Measurements from ENCODE around the gene TTC9B. TPM values are rescaled to one million over a fixed set of nuclear protein-coding genes. Genes with fewer than 3 reads are reported as not detected.

Gene TTC9B
- polyA plus RNA-seq, 2 of the 4 experiments (the other 2 are of a cell fraction): not detected

DNA sequence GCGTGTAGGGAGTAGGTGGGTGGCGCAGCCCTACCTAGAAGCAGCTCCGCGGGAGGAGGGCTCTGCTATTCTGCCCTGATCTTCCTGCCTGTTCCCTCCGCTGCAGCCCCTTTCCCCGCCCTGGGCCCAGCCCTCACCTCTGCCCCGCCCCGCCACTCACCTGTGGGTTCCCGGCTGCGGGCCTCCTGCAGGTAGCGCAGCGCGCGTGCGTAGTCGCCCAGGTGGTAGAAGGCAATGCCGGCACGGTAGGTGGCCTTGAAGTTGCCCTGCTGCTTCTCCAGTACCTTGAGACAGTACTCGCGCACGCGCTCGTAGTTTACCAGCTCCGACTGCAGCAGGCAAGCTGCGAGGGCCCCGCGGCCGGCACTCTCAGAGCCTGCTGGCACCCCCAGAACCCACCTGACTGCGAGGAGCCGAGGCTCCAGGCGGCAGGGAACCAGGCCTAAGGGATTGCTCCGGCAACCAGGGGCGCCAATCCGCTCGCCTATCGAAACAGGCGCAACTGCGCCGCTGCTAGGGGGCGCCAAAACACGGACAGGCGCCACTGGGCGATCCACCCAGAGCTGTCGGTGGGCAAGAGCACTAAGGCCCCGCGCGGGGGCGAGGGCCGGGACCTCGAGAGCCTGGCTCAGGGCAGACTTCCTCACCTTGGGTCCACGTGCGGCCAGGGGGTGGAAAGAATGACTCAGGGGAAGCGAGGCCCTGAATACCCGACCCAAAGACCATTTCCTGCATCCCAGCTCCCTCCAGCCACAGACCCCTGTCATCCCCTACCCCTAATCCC is 965 bp downstream of the TTC9B start:
- 16% methylated on average over 44 of the region's 54 CpGs for WGBS (ENCODE audit: missing lambda C conversion rate)
- no peak overlapping the region for H3K27ac ChIP-seq
- FAIRE-seq: no peak
- DNase-seq (ENCODE audit: low read depth in 1 of 2, low spot score in 1 of 2): peak; percentile 75 to 77
- ChIA-PET POLR2A (interaction anchor here (0.5 kb wide), 1 partner anchor 16 kb away, joined by 3 read pairs; no protein-coding TSS in a partner anchor), CTCF (interaction anchor here (0.6 to 8.0 kb wide), 30 partner anchors 11 to 1536 kb away, joined by 3 to 149 read pairs (median 4); partner anchors contain the start of gene MAP3K10)
- peak overlapping the region; percentile 73 for H3K4me2 ChIP-seq
- TF ChIP-seq, protein P1, sequence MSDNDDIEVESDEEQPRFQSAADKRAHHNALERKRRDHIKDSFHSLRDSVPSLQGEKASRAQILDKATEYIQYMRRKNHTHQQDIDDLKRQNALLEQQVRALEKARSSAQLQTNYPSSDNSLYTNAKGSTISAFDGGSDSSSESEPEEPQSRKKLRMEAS (IDR thresholded peaks at IDR 0.05): peak; percentile 57
- TF ChIP-seq, protein P2, sequence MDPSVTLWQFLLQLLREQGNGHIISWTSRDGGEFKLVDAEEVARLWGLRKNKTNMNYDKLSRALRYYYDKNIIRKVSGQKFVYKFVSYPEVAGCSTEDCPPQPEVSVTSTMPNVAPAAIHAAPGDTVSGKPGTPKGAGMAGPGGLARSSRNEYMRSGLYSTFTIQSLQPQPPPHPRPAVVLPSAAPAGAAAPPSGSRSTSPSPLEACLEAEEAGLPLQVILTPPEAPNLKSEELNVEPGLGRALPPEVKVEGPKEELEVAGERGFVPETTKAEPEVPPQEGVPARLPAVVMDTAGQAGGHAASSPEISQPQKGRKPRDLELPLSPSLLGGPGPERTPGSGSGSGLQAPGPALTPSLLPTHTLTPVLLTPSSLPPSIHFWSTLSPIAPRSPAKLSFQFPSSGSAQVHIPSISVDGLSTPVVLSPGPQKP (IDR thresholded peaks at IDR 0.05; ENCODE audit: low read depth, low read length): no peak
- TF ChIP-seq GATA3 (IDR thresholded peaks at IDR 0.05; ENCODE audit: borderline replicate concordance) (0 out of 2 replicates have a peak, but pooled peaks have one; percentile 9), NFE2L2 (conservative IDR thresholded peaks at IDR 0.05; ENCODE audit: low read length) (0 out of 2 replicates have a peak, but pooled peaks have one; percentile 4), RAD21 (conservative IDR thresholded peaks at IDR 0.05 in 1 of 2, IDR thresholded peaks at IDR 0.05 in 1 of 2) (peak; percentile 41 to 42; a peak in 2 of 5 replicates), RFX5 (IDR thresholded peaks at IDR 0.05) (no peak), SMC3 (IDR thresholded peaks at IDR 0.05) (peak; percentile 40; the same call in 1 of the 3 replicates), TFCP2L1 (CRISPR knock-in tag; IDR thresholded peaks at IDR 0.05) (peak; percentile 49; the same call in 1 of the 2 replicates)
- TF ChIP-seq, protein P3, sequence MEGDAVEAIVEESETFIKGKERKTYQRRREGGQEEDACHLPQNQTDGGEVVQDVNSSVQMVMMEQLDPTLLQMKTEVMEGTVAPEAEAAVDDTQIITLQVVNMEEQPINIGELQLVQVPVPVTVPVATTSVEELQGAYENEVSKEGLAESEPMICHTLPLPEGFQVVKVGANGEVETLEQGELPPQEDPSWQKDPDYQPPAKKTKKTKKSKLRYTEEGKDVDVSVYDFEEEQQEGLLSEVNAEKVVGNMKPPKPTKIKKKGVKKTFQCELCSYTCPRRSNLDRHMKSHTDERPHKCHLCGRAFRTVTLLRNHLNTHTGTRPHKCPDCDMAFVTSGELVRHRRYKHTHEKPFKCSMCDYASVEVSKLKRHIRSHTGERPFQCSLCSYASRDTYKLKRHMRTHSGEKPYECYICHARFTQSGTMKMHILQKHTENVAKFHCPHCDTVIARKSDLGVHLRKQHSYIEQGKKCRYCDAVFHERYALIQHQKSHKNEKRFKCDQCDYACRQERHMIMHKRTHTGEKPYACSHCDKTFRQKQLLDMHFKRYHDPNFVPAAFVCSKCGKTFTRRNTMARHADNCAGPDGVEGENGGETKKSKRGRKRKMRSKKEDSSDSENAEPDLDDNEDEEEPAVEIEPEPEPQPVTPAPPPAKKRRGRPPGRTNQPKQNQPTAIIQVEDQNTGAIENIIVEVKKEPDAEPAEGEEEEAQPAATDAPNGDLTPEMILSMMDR (IDR thresholded peaks at IDR 0.05): peak; percentile 94
- peaks cover 35% of the 10 kb centered on the region for H3K4me1 ChIP-seq
- ATAC-seq: peak; percentile 25 to 61; a peak in 5 of 6 replicates
- H3K9me3 ChIP-seq: peaks cover under 1% of the 10 kb centered on the region; the same call in 2 of the 3 replicates
- peak overlapping the region; percentile 31 for H3K4me3 ChIP-seq

DNA sequence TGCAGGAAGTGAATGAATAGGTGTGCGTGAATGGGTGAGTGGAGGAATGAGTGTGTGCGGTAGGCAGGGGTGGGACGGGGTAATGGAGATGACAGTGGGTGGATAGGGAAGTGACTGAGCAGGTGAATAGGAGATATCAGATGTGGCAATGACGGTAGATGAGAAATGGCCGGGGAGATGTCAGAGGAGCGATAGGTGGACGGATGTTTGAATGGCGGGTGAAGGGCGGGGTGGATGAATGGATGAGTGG is 1.5 kb downstream of the TTC9B start:
- WGBS (ENCODE audit: missing lambda C conversion rate): 72% methylated on average over 9 of the region's 9 CpGs
- Histone ChIP-seq H3K9me3 (no peaks in the 10 kb centered on the region), H3K27ac (no peak overlapping the region), H3K4me3 (no peak overlapping the region; the same call in 2 of the 3 replicates), H3K4me2 (peak overlapping the region; percentile 73), H3K4me1 (peaks cover 35% of the 10 kb centered on the region)
- no peak for ATAC-seq
- ChIA-PET POLR2A (no interaction called here), CTCF (interaction anchor here (0.9 to 8.0 kb wide), 17 partner anchors 11 to 338 kb away, joined by 3 to 149 read pairs (median 6); partner anchors contain the start of gene MAP3K10)
- no peak for TF ChIP-seq EHF (CRISPR knock-in tag; IDR thresholded peaks at IDR 0.05)
- no peak for TF ChIP-seq CEBPB (IDR thresholded peaks at IDR 0.05)
- TF ChIP-seq HEYL (CRISPR knock-in tag; IDR thresholded peaks at IDR 0.05): no peak
- peak; percentile 33; the same call in 1 of the 2 replicates for TF ChIP-seq POLR2AphosphoS2 (conservative IDR thresholded peaks at IDR 0.05; ENCODE audit: low read length)
- TF ChIP-seq RFX5 (IDR thresholded peaks at IDR 0.05): no peak
- TF ChIP-seq, protein P4, sequence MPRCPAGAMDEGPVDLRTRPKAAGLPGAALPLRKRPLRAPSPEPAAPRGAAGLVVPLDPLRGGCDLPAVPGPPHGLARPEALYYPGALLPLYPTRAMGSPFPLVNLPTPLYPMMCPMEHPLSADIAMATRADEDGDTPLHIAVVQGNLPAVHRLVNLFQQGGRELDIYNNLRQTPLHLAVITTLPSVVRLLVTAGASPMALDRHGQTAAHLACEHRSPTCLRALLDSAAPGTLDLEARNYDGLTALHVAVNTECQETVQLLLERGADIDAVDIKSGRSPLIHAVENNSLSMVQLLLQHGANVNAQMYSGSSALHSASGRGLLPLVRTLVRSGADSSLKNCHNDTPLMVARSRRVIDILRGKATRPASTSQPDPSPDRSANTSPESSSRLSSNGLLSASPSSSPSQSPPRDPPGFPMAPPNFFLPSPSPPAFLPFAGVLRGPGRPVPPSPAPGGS (IDR thresholded peaks at IDR 0.05): no peak
- no peak for DNase-seq (ENCODE audit: low read depth in 1 of 2, low spot score in 1 of 2)
- FAIRE-seq: no peak

DNA sequence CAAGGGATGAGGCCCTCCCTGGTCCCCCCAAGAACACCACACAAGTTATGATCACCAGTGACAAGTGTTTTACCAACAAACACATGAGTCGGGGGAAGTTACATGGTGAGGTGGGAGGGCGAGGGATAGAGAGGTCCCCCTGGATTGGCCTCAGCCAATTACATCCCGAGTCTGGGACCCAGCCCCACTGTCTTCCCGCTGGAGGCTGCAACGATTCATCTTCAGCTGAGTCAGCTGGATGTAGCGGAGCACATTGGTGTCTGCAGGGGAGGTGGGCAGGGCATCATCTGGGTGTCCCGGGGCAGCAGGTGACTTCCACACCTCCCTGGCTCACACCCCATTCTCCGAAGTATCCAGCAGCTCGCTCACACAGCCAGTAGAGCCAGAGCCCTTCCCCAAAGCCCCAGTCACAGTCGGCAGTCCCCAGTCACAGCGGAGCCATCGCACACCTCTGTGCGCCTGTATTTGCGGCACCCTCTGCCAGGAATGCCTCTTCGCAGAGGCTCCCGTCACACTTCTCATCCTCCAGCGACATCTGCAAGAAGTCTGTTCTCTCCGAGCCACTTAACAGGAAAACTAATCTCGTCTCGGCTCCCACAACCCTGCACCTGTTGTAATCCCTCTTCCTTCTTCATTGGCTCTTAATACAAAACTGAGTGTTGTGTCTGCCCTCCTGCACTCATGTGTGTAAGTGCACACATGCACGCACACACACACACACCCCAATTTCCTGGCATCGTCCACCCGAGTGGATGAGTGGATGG is 2.0 kb downstream of the TTC9B start:
- ATAC-seq: no peak
- TF ChIP-seq POLR2AphosphoS2 (conservative IDR thresholded peaks at IDR 0.05; ENCODE audit: low read length) (0 out of 2 replicates have a peak, but pooled peaks have one; percentile 49), MYC (IDR thresholded peaks at IDR 0.05; ENCODE audit: borderline replicate concordance, low read length) (no peak), MAFK (IDR thresholded peaks at IDR 0.05; ENCODE audit: partially characterized antibody) (peak; percentile 87)
- Histone ChIP-seq H3K4me1 (peaks cover 35% of the 10 kb centered on the region), H3K27ac (no peak overlapping the region), H3K4me3 (no peak overlapping the region), H3K9me3 (no peaks in the 10 kb centered on the region), H3K4me2 (no peak overlapping the region)
- POLR2A ChIA-PET: no interaction called here
- 64% methylated on average over 23 of the region's 23 CpGs for WGBS (ENCODE audit: missing lambda C conversion rate)
- CTCF ChIA-PET: interaction anchor here (0.9 to 8.0 kb wide), 9 partner anchors 13 to 75 kb away, joined by 3 to 149 read pairs (median 19); partner anchors contain the start of gene MAP3K10
- peak; percentile 54 for FAIRE-seq
- no peak for DNase-seq (ENCODE audit: low read depth in 1 of 2, low spot score in 1 of 2)

Measured in A549 (cell line).